HEK293 (cell line): Measurements from ENCODE around the gene CACNA1B.

ENCODE experiments used
- CTCF ChIA-PET: fragments of 350-600 bp; formaldehyde crosslinking; extraction: SDS; loops from one replicate; lab custom pipeline; 2021; ENCODE audit warnings: antibody characterized with exemption; lab: Yijun Ruan, JAX
- POLR2A ChIA-PET: fragments of 300-600 bp; formaldehyde crosslinking; extraction: SDS; loops from one replicate; lab custom pipeline; 2020; ENCODE audit warnings: antibody characterized with exemption, inconsistent platforms; lab: Yijun Ruan, JAX
- H3K27ac ChIP-seq: fragments of 200-500 bp; sonication (Bioruptor generic); 2 replicates; pipeline ENCODE4 v1.5.1; 2014; ENCODE audit warnings: low read depth, low read length, control low read depth, inconsistent platforms; ENCODE audit errors: extremely low read depth
- H3K36me3 ChIP-seq, 2 experiments: fragments of 200-500 bp in 1 of 2; sonication (Bioruptor generic) in 1 of 2; 1 replicate in 1 of 2; 2 replicates in 1 of 2; pipeline ENCODE4 v1.5.1; 2014 to 2017; ENCODE audit warnings: inconsistent platforms in 2 of 2, low read length in 2 of 2; ENCODE audit not compliant: control insufficient read depth in 2 of 2, insufficient read depth in 1 of 2
- H3K4me1 ChIP-seq: fragments of 200-500 bp; sonication (Bioruptor generic); 2 replicates; pipeline ENCODE4 v1.5.1; 2014; ENCODE audit warnings: mild to moderate bottlenecking, low read length, inconsistent platforms; ENCODE audit not compliant: control insufficient read depth, insufficient read depth
- H3K4me3 ChIP-seq: 2 replicates; pipeline ENCODE4 v1.5.1; 2011; ENCODE audit warnings: low read depth, mild to moderate bottlenecking, control low read depth, low read length, moderate library complexity
- H3K9me3 ChIP-seq: fragments of 200-500 bp; sonication (Bioruptor generic); 2 replicates; pipeline ENCODE4 v1.5.1; 2014; ENCODE audit warnings: low read depth, low read length, inconsistent platforms; ENCODE audit not compliant: control insufficient read depth, insufficient read depth
- HOXA7 ChIP-seq: sonication (generic); formaldehyde crosslinking; IDR thresholded peaks from 2 replicates; pipeline ENCODE4 v1.8.1; 2022; ENCODE audit warnings: missing genetic modification reagents, borderline replicate concordance
- MYNN ChIP-seq: fragments of 450-650 bp; formaldehyde crosslinking; IDR thresholded peaks from 2 replicates; pipeline ENCODE4 v1.5.1; 2016; ENCODE audit warnings: missing biosample characterization, missing genetic modification characterization, borderline replicate concordance
- SP7 ChIP-seq: fragments of 450-650 bp; formaldehyde crosslinking; IDR thresholded peaks from 2 replicates; pipeline ENCODE4 v1.5.1; 2016; ENCODE audit warnings: missing biosample characterization, missing genetic modification characterization
- ZNF10 ChIP-seq: fragments of 450-650 bp; formaldehyde crosslinking; IDR thresholded peaks from 2 replicates; pipeline ENCODE4 v1.5.1; 2017; ENCODE audit warnings: missing biosample characterization, missing genetic modification characterization
- ZNF133 ChIP-seq: fragments of 450-650 bp; formaldehyde crosslinking; IDR thresholded peaks from 2 replicates; pipeline ENCODE4 v1.5.1; 2016; ENCODE audit warnings: missing biosample characterization, missing genetic modification characterization
- ZNF2 ChIP-seq: fragments of 450-650 bp; formaldehyde crosslinking; IDR thresholded peaks from 2 replicates; pipeline ENCODE4 v1.5.1; 2016; ENCODE audit warnings: missing biosample characterization, missing genetic modification characterization
- ZNF221 ChIP-seq: fragments of 450-650 bp; formaldehyde crosslinking; IDR thresholded peaks from 2 replicates; pipeline ENCODE4 v1.5.1; 2017; ENCODE audit warnings: missing biosample characterization, missing genetic modification characterization, borderline replicate concordance
- ZNF37A ChIP-seq: fragments of 450-650 bp; IDR thresholded peaks from 2 replicates; pipeline ENCODE4 v1.5.1; 2018; ENCODE audit warnings: missing biosample characterization, missing genetic modification characterization
- ZNF596 ChIP-seq: fragments of 450-650 bp; IDR thresholded peaks from 2 replicates; pipeline ENCODE4 v1.5.0; 2018; ENCODE audit warnings: missing biosample characterization, mild to moderate bottlenecking, missing genetic modification characterization, moderate library complexity
- ZNF664 ChIP-seq: fragments of 450-650 bp; formaldehyde crosslinking; IDR thresholded peaks from 2 replicates; pipeline ENCODE4 v1.5.1; 2016; ENCODE audit warnings: missing biosample characterization, missing genetic modification characterization
- ZNF747 ChIP-seq: fragments of 450-650 bp; formaldehyde crosslinking; IDR thresholded peaks from 2 replicates; pipeline ENCODE4 v1.5.1; 2016; ENCODE audit warnings: missing biosample characterization, missing genetic modification characterization
- TF ChIP-seq, protein P1 (sequence below): fragments of 450-650 bp; formaldehyde crosslinking; IDR thresholded peaks from 2 replicates; pipeline ENCODE4 v1.5.1; 2016; ENCODE audit warnings: missing biosample characterization, missing genetic modification characterization, low read depth
- TF ChIP-seq, protein P2 (sequence below): fragments of 450-650 bp; formaldehyde crosslinking; IDR thresholded peaks from 2 replicates; pipeline ENCODE4 v1.5.1; 2016; ENCODE audit warnings: missing biosample characterization, missing genetic modification characterization
- TF ChIP-seq, protein P3 (sequence below): fragments of 450-650 bp; formaldehyde crosslinking; IDR thresholded peaks from 2 replicates; pipeline ENCODE4 v1.5.1; 2016; ENCODE audit warnings: missing biosample characterization, missing genetic modification characterization
- TF ChIP-seq, protein P4 (sequence below): fragments of 450-650 bp; formaldehyde crosslinking; IDR thresholded peaks from 2 replicates; pipeline ENCODE4 v1.5.1; 2016; ENCODE audit warnings: missing biosample characterization, missing genetic modification characterization
- TF ChIP-seq, protein P5 (sequence below): fragments of 450-650 bp; formaldehyde crosslinking; IDR thresholded peaks from 2 replicates; pipeline ENCODE4 v1.5.1; 2016; ENCODE audit warnings: missing biosample characterization, missing genetic modification characterization
- TF ChIP-seq, protein P6 (sequence below): fragments of 450-650 bp; formaldehyde crosslinking; IDR thresholded peaks from 2 replicates; pipeline ENCODE4 v1.5.1; 2016; ENCODE audit warnings: missing biosample characterization, missing genetic modification characterization
- TF ChIP-seq, protein P7 (sequence below): IDR thresholded peaks from 2 replicates; pipeline ENCODE4 v1.6.1; 2011; ENCODE audit warnings: mild to moderate bottlenecking, low read depth, low read length, borderline replicate concordance
- TF ChIP-seq, protein P8 (sequence below): fragments of 450-650 bp; formaldehyde crosslinking; IDR thresholded peaks from 2 replicates; pipeline ENCODE4 v1.5.1; 2016; ENCODE audit warnings: missing biosample characterization, missing genetic modification characterization

The CACNA1B gene

DNA sequence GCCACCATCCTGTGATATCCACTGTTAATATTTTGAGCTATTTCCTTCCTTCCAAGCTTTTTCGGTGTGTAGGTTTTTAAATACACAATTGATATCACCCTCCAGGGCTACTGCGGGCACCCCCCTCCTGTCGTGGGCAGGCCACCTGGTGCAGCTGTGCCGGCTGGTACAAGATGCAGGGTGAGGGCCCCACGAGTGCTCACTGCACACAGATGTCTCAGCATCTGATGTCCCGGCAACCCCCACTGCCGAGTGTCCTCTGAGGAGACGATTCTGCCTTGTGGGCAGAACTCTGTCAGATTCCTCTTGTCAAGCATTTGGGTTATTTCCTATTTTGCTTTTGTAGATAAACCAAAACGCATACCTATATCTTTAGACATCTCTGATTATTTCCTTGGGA, 25.1 kb downstream of the CACNA1B start (continued):
- no peak for TF ChIP-seq MYNN (tag by site-specific recombination)
- TF ChIP-seq ZNF664 (tag by site-specific recombination): no peak
- TF ChIP-seq, all 188 proteins: peak for 0

DNA sequence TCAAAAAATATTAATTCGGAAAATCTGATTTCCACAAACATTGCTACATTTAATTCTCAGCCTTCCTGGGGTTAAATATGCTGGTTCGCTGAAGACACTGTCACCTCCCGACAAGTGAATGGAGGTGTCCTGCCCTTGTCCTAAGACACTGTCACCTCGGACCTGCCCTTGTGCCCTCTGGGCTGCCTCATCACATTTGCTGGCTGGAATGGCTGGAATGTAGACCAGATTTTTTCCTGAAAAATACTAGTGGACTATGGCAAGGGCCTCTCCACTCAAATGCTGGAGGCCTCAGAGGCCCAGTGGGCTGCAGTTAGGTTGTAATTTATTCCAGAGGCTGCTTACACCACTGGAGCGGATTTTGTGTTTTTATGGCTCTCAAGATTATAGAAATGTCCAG, 28.2 kb downstream of the CACNA1B start:
- TF ChIP-seq, protein P1, sequence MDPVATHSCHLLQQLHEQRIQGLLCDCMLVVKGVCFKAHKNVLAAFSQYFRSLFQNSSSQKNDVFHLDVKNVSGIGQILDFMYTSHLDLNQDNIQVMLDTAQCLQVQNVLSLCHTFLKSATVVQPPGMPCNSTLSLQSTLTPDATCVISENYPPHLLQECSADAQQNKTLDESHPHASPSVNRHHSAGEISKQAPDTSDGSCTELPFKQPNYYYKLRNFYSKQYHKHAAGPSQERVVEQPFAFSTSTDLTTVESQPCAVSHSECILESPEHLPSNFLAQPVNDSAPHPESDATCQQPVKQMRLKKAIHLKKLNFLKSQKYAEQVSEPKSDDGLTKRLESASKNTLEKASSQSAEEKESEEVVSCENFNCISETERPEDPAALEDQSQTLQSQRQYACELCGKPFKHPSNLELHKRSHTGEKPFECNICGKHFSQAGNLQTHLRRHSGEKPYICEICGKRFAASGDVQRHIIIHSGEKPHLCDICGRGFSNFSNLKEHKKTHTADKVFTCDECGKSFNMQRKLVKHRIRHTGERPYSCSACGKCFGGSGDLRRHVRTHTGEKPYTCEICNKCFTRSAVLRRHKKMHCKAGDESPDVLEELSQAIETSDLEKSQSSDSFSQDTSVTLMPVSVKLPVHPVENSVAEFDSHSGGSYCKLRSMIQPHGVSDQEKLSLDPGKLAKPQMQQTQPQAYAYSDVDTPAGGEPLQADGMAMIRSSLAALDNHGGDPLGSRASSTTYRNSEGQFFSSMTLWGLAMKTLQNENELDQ (tag by site-specific recombination): no peak
- TF ChIP-seq ZNF2 (tag by site-specific recombination): no peak
- TF ChIP-seq ZNF37A (tag by site-specific recombination): no peak
- TF ChIP-seq, protein P2, sequence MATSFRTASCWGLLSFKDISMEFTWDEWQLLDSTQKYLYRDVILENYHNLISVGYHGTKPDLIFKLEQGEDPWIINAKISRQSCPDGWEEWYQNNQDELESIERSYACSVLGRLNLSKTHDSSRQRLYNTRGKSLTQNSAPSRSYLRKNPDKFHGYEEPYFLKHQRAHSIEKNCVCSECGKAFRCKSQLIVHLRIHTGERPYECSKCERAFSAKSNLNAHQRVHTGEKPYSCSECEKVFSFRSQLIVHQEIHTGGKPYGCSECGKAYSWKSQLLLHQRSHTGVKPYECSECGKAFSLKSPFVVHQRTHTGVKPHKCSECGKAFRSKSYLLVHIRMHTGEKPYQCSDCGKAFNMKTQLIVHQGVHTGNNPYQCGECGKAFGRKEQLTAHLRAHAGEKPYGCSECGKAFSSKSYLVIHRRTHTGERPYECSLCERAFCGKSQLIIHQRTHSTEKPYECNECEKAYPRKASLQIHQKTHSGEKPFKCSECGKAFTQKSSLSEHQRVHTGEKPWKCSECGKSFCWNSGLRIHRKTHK: no peak
- no peak for TF ChIP-seq ZNF747
- TF ChIP-seq, protein P3, sequence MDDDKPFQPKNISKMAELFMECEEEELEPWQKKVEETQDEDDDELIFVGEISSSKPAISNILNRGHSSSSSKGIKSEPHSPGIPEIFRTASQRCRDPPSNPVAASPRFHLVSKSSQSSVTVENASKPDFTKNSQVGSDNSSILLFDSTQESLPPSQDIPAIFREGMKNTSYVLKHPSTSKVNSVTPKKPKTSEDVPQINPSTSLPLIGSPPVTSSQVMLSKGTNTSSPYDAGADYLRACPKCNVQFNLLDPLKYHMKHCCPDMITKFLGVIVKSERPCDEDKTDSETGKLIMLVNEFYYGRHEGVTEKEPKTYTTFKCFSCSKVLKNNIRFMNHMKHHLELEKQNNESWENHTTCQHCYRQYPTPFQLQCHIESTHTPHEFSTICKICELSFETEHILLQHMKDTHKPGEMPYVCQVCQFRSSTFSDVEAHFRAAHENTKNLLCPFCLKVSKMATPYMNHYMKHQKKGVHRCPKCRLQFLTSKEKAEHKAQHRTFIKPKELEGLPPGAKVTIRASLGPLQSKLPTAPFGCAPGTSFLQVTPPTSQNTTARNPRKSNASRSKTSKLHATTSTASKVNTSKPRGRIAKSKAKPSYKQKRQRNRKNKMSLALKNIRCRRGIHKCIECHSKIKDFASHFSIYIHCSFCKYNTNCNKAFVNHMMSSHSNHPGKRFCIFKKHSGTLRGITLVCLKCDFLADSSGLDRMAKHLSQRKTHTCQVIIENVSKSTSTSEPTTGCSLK: no peak
- TF ChIP-seq, protein P4, sequence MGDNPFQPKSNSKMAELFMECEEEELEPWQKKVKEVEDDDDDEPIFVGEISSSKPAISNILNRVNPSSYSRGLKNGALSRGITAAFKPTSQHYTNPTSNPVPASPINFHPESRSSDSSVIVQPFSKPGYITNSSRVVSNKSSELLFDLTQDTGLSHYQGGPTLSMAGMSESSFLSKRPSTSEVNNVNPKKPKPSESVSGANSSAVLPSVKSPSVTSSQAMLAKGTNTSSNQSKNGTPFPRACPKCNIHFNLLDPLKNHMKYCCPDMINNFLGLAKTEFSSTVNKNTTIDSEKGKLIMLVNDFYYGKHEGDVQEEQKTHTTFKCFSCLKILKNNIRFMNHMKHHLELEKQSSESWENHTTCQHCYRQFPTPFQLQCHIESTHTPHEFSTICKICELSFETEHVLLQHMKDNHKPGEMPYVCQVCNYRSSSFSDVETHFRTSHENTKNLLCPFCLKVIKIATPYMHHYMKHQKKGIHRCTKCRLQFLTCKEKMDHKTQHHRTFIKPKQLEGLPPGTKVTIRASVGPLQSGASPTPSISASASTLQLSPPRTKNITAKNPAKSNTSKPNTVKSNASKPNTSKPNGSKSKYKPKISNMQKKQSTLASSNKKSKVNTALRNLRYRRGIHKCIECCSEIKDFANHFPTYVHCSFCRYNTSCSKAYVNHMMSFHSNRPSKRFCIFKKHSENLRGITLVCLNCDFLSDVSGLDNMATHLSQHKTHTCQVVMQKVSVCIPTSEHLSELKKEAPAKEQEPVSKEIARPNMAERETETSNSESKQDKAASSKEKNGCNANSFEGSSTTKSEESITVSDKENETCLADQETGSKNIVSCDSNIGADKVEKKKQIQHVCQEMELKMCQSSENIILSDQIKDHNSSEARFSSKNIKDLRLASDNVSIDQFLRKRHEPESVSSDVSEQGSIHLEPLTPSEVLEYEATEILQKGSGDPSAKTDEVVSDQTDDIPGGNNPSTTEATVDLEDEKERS (tag by site-specific recombination): no peak
- TF ChIP-seq, protein P5, sequence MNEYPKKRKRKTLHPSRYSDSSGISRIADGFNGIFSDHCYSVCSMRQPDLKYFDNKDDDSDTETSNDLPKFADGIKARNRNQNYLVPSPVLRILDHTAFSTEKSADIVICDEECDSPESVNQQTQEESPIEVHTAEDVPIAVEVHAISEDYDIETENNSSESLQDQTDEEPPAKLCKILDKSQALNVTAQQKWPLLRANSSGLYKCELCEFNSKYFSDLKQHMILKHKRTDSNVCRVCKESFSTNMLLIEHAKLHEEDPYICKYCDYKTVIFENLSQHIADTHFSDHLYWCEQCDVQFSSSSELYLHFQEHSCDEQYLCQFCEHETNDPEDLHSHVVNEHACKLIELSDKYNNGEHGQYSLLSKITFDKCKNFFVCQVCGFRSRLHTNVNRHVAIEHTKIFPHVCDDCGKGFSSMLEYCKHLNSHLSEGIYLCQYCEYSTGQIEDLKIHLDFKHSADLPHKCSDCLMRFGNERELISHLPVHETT (tag by site-specific recombination): no peak
- TF ChIP-seq, protein P6, sequence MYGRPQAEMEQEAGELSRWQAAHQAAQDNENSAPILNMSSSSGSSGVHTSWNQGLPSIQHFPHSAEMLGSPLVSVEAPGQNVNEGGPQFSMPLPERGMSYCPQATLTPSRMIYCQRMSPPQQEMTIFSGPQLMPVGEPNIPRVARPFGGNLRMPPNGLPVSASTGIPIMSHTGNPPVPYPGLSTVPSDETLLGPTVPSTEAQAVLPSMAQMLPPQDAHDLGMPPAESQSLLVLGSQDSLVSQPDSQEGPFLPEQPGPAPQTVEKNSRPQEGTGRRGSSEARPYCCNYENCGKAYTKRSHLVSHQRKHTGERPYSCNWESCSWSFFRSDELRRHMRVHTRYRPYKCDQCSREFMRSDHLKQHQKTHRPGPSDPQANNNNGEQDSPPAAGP: no peak
- TF ChIP-seq ZNF596 (tag by site-specific recombination): no peak
- TF ChIP-seq, protein P7, sequence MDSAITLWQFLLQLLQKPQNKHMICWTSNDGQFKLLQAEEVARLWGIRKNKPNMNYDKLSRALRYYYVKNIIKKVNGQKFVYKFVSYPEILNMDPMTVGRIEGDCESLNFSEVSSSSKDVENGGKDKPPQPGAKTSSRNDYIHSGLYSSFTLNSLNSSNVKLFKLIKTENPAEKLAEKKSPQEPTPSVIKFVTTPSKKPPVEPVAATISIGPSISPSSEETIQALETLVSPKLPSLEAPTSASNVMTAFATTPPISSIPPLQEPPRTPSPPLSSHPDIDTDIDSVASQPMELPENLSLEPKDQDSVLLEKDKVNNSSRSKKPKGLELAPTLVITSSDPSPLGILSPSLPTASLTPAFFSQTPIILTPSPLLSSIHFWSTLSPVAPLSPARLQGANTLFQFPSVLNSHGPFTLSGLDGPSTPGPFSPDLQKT: no peak
- no peak for TF ChIP-seq ZNF10 (tag by site-specific recombination)
- no peak for TF ChIP-seq SP7
- no peak for TF ChIP-seq ZNF221 (tag by site-specific recombination)
- no peak for TF ChIP-seq HOXA7 (CRISPR knock-in tag)
- no peak for TF ChIP-seq ZNF133 (tag by site-specific recombination)
- TF ChIP-seq, protein P8, sequence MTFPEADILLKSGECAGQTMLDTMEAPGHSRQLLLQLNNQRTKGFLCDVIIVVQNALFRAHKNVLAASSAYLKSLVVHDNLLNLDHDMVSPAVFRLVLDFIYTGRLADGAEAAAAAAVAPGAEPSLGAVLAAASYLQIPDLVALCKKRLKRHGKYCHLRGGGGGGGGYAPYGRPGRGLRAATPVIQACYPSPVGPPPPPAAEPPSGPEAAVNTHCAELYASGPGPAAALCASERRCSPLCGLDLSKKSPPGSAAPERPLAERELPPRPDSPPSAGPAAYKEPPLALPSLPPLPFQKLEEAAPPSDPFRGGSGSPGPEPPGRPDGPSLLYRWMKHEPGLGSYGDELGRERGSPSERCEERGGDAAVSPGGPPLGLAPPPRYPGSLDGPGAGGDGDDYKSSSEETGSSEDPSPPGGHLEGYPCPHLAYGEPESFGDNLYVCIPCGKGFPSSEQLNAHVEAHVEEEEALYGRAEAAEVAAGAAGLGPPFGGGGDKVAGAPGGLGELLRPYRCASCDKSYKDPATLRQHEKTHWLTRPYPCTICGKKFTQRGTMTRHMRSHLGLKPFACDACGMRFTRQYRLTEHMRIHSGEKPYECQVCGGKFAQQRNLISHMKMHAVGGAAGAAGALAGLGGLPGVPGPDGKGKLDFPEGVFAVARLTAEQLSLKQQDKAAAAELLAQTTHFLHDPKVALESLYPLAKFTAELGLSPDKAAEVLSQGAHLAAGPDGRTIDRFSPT: no peak
- H3K9me3 ChIP-seq: no peaks in the 10 kb centered on the region
- POLR2A ChIA-PET: no interaction called here
- no peaks in the 10 kb centered on the region for H3K4me1 ChIP-seq
- no peak overlapping the region for H3K4me3 ChIP-seq
- no peaks in the 10 kb centered on the region for H3K36me3 ChIP-seq
- no peak overlapping the region for H3K27ac ChIP-seq
- CTCF ChIA-PET: no interaction called here
